ENCODE measurements around the gene AK5.

- TF ChIP-seq POLR2AphosphoS5 (IDR thresholded peaks at IDR 0.05; ENCODE audit: low read depth, low read length) (no peak), SIN3A (IDR thresholded peaks at IDR 0.05; ENCODE audit: borderline replicate concordance, insufficient read depth, low read length) (no peak), TAF1 (IDR thresholded peaks at IDR 0.05; ENCODE audit: borderline replicate concordance, insufficient read depth, low read length) (no peak), REST (IDR thresholded peaks at IDR 0.05; ENCODE audit: insufficient read depth in 1 of 2, low read depth in 2 of 2, low read length in 2 of 2) (no peak)
Observed at GRCh38 chr1:77584884-77585283, 303.1 kb downstream of the AK5 start.
